HG03439 (cell line): ENCODE results near the gene GRIA4.
"Not testable (repeated sequence)": the region's sequence is repeated elsewhere in the genome, so short reads cannot be mapped to it uniquely, and the experiment has no call there.

ENCODE experiments used
- ATAC-seq: cut with Tn5 transposase; IDR thresholded peaks from one replicate; pipeline ENCODE4 v1.9.1; 2021; ENCODE audit warnings: mild to moderate bottlenecking, moderate library complexity; ENCODE audit not compliant: unreplicated experiment

The GRIA4 gene

DNA sequence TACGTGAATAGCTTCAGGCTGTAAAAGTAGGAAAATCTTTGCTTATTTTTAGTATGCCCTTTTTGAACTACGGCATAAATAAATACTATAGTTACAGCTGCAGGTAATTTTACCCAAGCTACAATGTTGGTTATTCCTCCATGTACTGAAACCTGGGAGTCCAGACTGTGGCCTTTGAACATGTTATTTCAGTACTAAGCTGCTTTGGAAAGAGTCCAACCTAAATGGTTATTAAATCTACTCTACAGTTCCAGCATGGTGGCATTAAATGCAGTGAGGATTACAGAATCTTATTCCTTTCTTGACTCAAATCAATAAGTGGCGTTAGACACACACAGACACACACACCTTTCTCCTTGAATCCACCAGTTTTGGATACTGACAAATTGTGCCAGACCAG is 247.1 kb downstream of the GRIA4 start:
- ATAC-seq: no peak

DNA sequence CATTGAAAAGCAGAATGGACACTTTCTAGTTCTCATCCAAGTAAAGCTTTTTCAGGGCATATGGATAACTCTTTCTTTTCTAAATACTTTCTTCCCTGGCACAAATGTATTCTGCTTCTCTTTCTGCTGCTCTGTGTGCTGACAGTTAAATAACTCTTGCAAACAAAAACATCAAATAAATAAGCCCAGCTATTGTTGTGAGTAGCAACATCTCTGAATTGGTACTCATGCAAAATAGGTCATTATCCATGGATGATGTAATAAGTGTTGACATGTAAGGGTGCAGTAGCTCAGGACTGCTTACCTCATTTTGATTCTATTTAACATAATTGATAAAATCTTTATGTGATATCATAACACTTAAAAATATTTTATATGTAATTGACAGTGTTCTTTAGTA is 247.9 kb downstream of the GRIA4 start:
- ATAC-seq: no peak

DNA sequence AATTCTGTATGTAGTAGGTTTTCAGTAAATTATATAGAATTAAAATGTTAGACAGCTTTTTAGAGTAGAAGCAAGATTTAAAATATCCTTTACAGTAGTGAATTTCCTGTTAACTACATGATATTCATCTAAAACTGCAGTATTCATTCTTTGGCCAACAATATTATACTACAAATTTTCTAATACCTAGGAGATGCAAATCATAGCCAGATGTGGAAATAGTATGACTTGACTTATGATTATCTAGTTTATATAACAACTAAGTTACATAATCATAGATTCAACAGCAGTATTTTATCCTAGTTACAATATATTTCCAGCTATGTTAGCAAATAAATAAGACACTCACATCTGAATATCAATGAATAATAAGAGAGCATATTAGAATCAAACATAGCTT is 249.0 kb downstream of the GRIA4 start:
- ATAC-seq: no peak

DNA sequence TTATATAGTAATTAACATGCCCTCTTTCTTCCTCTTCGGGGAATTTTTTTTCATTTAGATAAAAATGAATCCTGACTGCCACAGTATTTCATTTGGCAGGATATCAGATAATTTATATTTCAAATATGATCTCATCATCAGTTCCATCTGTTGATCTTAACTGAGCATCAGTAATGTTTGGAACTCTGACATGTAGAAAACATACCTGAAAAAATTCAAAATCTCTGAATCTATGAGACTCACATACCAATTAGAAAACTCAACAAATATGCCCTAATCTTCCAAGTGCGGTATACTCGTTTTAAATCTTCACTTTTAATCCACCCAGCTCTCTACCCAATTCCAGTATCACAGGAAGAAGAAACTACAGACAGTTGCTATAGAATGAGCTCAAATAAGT is 250.2 kb downstream of the GRIA4 start:
- no peak for ATAC-seq

DNA sequence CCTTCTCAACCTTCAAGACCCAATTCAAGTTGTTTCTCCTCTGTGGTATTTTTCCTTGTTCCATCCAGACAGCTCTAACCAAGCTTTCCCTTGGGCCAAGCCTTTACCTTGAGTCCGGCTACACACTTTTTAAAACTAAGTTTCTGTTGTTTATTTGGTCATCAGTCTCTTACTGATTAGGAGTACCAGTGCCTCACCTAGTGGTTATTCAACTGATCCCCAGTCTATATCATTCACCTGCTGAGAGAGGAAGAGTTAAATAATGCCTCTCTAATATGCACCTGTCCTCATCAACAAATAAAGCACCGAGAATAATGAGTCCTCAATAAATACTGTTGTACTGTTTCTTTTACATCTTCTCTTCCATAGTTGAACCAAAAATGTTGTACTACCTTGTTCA is 251.4 kb downstream of the GRIA4 start:
- ATAC-seq: no peak

DNA sequence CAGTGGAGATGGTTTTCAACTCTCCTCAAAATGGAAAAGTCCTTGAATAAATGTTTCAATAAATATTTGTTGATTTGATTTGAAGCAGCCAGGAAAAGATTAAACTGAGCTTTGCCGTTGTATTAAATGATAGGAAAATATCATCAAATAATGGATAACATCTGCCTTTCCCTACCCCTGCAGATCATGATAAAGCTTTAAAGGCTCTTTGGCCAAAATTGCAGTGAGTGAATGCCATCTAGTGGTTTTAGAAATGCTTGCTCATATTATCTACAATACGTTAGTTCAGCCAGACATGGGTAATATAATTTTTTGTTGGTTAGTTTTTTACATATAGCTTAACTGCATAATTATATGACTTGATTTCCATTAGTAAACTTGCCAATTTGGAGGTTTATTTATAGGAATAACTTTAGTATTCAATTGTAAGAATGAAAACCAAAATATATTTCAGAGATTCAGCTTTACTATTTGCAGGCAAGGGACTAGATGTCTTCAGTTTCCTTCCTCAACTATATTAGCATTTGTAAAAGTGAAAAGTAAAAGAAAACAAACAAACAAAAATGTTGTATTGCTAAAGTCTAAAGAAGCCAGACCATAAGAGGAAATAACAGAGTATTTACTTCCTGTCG is 253.0 kb downstream of the GRIA4 start:
- ATAC-seq: no peak

DNA sequence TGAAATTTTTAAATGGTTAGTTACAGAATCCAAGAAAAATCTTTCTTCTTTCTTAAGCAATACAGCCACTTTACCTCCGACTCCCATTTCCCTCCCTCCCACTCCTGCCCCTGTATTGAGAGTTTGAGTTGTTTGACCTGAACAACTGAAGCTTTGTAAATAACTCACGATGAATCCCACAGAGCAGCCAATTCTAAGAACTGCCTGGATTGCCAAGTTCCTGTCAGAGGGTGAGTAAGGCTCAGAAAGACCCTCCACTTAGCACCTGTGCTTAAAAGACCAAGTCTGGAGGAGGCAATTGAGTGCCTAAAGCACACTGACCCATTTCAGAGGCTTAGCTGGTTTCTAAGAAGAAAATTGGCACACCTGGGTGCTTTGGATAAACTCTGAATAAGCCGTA is 253.7 kb downstream of the GRIA4 start:
- no peak for ATAC-seq

DNA sequence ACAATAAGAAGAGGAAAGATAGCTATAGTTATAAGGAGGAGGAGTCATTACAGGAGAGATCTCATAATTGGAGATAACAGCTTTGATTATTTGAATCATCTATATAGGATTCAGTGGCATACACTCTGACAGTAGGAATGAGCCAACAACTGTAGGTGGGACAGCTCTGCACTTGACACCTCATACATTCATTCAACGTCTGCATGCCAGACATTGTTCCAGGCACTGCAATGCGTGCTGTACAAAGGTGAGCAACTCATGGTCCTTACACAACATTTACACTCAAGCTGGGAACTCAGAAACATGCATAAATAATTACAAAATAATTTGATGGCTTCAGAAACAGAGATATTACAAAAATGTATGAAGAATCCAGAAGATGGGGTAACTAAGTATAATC is 257.9 kb downstream of the GRIA4 start:
- no peak for ATAC-seq

DNA sequence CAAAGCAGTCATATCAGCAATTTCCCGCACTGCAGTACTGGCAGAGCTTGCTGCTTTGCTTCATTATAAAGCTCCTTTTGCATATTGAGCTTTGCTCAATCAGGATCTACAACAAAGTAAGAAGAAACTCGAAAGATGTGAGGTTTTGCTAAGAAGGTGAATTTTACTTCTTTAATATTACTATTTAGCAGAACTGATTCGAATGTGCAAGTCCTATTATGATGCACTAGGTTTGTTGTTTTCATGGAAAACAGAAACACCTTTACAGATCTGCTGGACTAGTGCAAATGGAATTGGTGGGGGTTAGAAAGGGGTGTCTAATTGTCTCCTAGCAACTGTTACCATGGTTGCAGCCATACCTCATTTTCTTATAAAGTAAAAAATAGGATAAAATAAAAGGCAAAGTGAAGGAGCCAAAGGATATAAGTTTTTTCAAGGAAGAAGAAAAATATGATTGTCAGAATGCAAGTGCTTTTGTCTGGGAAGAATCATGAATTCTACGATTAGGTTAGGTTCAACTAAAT is 259.0 kb downstream of the GRIA4 start:
- no peak for ATAC-seq

DNA sequence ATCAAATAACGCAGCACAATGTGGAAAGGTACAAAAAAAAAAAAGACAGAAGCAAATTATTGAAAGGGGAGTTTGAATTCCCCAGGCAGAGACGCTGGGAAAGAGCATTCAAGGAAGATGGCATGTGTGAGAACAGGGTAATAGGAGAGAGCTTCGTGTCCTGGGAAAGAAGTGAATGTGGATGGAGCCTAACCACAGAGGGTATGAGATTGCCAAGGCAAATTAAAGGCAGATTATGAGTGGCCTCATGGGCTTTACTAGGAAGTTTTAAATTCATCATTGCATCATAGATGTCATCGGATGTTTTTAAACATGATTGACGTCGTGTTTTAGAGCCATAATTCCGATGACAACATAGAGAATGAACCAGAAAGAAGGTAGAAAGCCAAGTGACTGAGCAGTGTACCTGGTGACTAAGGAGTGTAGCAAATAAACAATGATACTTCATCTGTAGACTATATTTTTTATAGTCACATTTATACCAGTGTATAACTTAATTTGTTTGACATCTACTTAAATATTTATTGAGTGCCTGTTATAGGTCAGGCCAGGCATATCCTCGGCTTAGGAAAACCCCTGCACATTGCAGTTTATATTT is 260.7 kb downstream of the GRIA4 start:
- ATAC-seq: no peak

DNA sequence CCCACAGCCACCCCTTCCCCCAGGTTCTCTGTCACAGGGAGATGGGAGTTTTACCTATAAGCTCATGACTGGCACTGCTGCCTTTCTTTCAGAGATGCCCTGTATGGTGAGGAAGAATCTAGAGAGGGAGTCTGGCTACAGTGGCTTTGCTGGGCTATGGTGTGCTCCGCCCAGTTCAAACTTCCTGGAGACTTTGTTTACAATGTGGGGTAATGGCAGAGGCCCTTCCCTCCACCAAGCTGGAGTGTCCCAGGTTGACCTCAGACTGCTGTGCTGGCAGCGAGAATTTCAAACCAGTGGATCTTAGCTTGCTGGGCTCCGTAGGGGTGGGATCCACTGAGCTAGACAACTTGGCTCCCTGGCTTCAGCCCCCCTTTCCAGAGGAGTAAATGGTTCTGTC is 268.6 kb downstream of the GRIA4 start:
- ATAC-seq: no peak

DNA sequence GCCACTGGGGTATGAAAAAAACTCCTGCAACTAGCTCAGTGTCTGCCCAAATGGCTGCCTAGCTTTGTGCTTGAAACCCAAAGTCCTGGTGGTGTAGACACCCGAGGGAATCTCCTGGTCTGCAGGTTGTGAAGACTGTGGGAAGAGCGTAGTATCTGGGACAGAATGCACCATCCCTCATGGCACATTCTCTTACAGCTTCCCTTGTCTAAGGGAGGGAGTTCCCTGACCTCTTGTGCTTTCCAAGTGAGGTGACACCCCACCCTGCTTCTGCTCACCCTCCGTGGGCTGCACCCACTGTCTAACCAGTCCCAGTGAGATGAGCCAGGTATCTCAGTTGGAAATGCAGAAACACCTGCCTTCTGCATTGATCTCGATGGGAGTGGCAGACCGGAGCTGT is 269.1 kb downstream of the GRIA4 start:
- ATAC-seq: not testable (repeated sequence)

DNA sequence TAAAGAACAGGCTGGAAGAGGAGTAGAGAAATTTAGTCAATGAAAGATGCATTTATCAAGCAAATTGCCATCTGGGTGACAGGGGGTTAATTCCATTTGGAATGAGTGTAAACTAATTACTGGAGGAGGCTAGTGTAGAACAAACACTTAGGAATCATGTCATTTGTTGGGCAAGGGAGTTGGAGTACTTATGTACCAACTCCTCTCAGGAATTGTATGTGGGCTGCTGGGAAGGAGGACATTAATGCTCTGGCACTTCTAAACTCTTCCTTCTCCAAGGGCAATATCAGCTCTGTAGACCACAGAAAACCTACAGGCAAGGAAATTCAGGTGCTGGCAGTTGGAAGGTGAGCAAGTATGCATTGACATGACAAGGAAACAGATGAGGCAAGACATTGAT is 271.2 kb downstream of the GRIA4 start:
- no peak for ATAC-seq

DNA sequence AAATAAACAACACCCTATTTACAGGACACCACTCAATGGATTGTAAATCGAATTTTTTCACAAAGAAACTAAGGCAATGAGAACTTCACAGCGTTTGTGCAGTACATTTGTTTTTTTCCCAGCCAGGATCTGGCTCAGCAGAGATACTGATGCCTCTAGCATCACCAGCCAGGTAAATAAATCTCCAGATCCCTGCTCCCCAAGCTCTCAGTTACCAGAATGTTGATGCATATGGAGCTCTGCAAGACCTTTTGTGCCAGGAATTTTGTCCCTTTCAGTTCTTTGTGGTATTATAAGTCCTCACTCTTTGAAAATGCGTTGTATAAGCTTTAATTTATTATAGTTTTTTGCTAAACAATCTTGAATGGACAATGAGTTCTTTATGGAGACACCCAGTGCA is 274.6 kb downstream of the GRIA4 start:
- ATAC-seq: no peak

DNA sequence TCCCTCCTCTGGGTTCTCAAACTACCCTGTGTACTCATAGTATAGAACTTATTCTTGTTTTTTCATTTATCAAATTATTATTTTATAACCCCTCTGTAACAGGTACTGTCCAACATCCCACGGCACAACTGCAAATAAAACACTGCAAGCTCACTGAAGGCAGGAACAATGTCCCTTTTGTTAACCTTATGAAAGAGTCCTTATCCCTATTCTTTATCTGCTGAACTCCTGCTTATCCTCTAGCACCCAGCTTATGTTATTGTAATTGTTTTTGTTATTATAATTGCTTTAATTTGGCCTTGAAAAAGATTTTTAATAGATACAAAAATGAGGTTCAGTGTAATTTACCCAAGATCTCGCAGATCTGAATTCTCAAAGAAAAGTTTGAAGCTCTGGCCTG is 281.8 kb downstream of the GRIA4 start:
- no peak for ATAC-seq

DNA sequence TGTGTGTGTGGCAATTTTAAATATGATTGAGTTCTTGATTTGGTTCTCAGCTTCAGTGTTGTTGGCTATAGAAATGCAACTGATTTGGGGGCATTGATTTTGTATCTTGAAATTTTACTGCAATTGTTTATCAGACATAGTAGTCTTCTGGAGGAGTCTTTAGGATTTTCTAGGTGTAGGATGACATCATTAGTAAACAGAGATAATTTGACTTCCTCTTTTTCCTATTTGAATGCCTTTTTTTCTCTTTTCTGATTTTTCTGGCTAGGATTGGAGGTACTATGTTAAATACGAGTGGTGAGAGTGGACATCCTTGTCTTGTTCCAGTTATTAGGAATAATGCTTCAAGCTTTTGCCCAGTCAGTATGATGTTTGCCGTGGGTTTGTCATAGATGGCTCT is 287.3 kb downstream of the GRIA4 start:
- ATAC-seq: no peak

DNA sequence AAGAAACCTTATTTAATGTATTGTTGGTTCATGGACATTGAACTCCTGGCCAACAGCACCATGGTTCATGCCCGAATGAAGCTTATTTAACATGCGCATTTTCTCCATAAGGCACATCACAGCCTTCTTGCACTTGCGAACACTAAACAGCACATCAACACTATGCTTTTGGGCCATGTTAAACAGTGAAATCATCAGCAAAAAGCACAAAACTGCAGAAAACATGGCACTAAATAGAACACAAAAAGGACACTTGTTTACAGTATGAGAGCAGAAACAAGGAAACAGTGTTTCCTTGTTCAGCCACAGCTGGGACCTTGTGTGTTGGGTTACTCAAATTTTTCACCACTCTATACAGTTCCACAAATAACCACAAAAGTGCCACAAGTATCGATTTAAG is 289.9 kb downstream of the GRIA4 start:
- no peak for ATAC-seq

DNA sequence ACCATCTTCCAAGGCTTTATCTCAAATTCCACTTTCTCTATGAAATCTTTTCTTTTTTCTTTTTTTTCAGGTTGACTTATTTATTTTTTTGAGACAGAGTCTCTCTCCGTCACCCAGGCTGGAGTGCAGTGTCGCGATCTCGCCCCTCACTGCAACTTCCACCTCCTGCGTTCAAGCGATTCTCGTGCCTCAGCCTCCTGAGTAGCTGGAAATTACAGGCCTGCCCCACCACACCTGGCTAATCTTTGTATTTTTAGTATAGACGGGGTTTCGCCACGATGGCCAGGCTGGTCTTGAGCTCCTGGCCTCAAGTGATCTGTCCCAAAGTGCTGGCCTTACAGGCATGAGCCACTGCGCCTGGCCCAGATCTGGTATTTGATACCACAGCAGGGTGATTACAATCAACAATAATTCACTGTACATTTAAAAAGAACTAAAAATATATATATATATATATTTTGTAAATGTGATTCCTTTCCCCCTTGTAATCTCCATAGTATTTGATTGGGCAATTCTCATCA is 290.7 kb downstream of the GRIA4 start:
- ATAC-seq: no peak

DNA sequence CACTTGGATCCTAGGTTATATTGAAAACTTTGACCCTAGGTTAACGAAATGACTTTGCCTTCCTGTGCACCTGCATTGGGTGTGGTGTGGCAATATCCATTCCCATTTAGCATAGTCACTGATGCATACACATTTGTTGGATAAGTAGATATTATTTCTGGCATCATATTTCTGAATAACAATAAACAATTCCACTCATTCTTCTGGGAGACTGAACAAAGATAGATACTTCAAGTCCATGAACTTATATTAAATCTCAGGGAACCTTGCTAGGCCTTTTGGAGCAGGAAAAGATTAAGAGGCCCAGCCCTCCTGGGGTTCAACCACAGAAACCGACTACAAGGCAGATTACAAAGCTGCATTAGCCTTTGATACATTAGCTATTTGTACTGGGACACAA is 293.2 kb downstream of the GRIA4 start:
- no peak for ATAC-seq

DNA sequence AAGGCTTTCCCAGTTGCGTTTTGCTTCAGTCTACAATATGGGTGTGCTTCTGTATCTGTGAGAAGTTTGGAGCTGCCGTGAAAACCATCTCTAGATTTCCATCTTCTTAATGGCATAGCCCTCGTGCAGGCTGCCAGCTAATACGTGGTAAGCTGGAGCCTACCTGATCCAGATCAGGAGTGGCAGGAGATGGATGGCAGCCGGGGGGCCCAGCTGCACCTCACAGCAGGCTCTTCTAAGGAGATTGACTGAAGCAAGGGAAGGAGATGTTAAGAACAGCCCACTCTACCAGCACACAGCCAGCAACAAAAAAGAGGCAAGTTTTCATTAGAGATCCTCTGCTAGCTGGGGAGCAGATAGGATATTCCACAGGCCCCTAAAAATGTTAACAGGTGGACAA is 296.6 kb downstream of the GRIA4 start:
- no peak for ATAC-seq

DNA sequence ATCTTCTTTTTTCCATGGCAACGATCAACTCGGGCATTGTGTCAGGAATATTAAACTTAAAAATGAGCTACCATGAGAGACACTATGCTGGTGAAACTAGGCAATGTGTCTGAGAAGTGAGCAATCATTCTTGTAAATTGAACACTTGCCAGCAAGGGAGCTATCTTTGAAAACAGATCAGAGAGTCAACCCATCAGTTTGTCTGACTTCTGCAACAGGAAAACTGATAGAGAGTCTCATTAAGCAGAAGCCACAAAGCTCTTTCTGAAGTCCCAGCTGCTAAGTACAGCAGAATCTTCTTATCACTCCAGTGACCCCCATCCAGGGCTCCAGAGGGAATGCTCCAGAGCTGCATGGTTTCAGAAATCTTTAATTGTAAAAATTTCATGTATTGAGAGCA is 297.4 kb downstream of the GRIA4 start:
- ATAC-seq: no peak

DNA sequence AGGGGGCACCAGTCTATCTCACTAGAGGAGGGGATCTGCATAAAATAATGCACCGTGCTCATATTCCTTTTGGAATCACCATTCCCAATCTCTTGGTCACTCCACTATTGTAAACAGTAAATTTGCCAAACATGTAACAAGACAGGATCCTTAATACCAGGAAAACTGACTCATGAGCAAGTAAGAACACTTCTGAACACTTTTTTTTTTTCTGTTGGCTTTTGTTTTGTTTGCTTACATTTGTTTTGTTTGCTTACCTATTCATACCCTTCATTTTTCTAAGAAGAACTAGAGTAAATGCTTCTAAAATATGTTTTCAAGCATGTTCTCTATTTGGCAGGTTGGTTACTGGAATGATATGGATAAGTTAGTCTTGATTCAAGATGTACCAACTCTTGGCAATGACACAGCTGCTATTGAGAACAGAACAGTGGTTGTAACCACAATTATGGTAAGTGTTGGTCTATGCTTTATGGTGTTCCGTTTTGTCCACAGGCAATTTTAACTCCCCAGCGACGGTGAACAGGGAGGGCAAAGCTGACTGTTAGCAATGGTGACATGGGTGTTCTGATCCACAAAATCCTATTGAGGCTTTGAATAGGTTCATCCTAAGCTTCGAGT is 300.3 kb downstream of the GRIA4 start:
- no peak for ATAC-seq
